ENCODE measurements around the gene LYRM2. TPM values are rescaled to one million over a fixed set of nuclear protein-coding genes. Genes with fewer than 3 reads are reported as not detected.

LYRM2 gene
- total and polyA plus RNA-seq, 9 of the 15 experiments (the other 6 are each of a cell fraction or from before 2014, with no cell fraction given) = 13.9 to 115 (median 42.9) TPM

DNA sequence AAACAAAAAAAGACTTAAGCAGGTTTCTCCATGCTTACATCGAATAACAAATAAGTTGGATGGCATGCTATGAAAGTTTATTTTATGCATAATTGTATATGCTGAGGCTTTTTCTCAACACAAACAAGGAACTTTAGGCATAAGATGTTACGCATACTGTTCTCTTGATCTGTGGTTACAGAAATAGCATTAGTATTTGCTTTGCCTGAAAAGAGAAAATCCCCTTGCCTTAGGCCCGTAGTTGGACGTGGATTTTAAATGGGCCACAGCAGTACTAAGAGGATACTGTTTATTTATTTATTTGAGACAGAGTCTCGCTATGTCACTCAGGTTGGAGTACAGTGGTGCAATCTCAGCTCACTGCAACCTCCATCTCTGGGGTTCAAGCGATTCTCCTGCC is 19.0 kb downstream of the LYRM2 start:
- no peaks in the 10 kb centered on the region for H3K79me2 ChIP-seq (ENCODE audit: control insufficient read depth, insufficient read depth, low read length)
- DNase-seq (ENCODE audit: extremely low read depth in 1 of 4, low spot score in 3 of 4) = no peak
- ChIA-PET POLR2A (no interaction called here), CTCF (ENCODE audit: low intra/inter-chr PET ratio) (no interaction called here)
- H3K36me3 ChIP-seq (ENCODE audit: control insufficient read depth, insufficient read depth, low read length) = no peaks in the 10 kb centered on the region
- no peaks in the 10 kb centered on the region; the same call in 1 of the 2 replicates for H4K20me1 ChIP-seq (replicated peaks; ENCODE audit: control insufficient read depth, insufficient read depth, low read length)
- no peak for ATAC-seq
- no peak for FAIRE-seq
- H3K9me3 ChIP-seq (replicated peaks; ENCODE audit: control insufficient read depth, insufficient read depth, low read depth, low read length) = no peaks in the 10 kb centered on the region
- 0 out of 5 replicates have a peak, but pooled peaks cover 0 to 3% of the 10 kb centered on the region in 2 experiments for H3K4me1 ChIP-seq (replicated peaks in 1 of 2; ENCODE audit: control insufficient read depth in 2 of 2, insufficient read depth in 2 of 2, low read length in 2 of 2)
- intact Hi-C loops (cut with micrococcal nuclease) (no loop called here), in situ Hi-C loops (cut with MboI) (loop anchor here (25.0 kb wide), 1 partner anchor 632 kb away; no protein-coding TSS in a partner anchor)
- no peak overlapping the region for H2AFZ ChIP-seq (ENCODE audit: low read depth, low read length)
- H3K27ac ChIP-seq (ENCODE audit: extremely low read depth, low read depth, low read length) = no peak overlapping the region
- peaks cover 22 to 54% of the 10 kb centered on the region in 2 experiments for H3K27me3 ChIP-seq (ENCODE audit: control insufficient read depth in 2 of 2, insufficient read depth in 2 of 2, low read length in 2 of 2)
- no TSS peak for BruUV-seq (replicated peaks)
- WGBS (ENCODE audit: insufficient coverage, low coverage, missing lambda C conversion rate) = 11% methylated on average over 6 of the region's 6 CpGs
- no peaks in the 10 kb centered on the region for H3K9me1 ChIP-seq (ENCODE audit: control insufficient read depth, insufficient read depth, low read length)
- no peak overlapping the region for H3K4me2 ChIP-seq (ENCODE audit: insufficient read depth, low read length)
- H3K4me3 ChIP-seq = no peak overlapping the region
- no peak overlapping the region for H3K9ac ChIP-seq (ENCODE audit: insufficient read depth in 1 of 2, low read depth in 2 of 2, low read length in 2 of 2)
- TF ChIP-seq JUNB (CRISPR knock-in tag; conservative IDR thresholded peaks at IDR 0.05) (no peak), ZNF668 (CRISPR knock-in tag; IDR thresholded peaks at IDR 0.05) (no peak), ZNF324 (CRISPR knock-in tag; IDR thresholded peaks at IDR 0.05) (no peak), ZFP30 (CRISPR knock-in tag; IDR thresholded peaks at IDR 0.05; ENCODE audit: borderline replicate concordance) (no peak), ZNF174 (CRISPR knock-in tag; IDR thresholded peaks at IDR 0.05) (no peak), FIP1L1 (IDR thresholded peaks at IDR 0.05; ENCODE audit: low read depth, low read length, poor library complexity, severe bottlenecking) (no peak)
- TF ChIP-seq, protein P1, sequence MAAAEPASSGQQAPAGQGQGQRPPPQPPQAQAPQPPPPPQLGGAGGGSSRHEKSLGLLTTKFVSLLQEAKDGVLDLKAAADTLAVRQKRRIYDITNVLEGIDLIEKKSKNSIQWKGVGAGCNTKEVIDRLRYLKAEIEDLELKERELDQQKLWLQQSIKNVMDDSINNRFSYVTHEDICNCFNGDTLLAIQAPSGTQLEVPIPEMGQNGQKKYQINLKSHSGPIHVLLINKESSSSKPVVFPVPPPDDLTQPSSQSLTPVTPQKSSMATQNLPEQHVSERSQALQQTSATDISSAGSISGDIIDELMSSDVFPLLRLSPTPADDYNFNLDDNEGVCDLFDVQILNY (CRISPR knock-in tag; IDR thresholded peaks at IDR 0.05) = no peak
- TF ChIP-seq, protein P2, sequence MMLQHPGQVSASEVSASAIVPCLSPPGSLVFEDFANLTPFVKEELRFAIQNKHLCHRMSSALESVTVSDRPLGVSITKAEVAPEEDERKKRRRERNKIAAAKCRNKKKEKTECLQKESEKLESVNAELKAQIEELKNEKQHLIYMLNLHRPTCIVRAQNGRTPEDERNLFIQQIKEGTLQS (IDR thresholded peaks at IDR 0.05) = no peak
- TF ChIP-seq, protein P2 (CRISPR knock-in tag; conservative IDR thresholded peaks at IDR 0.05) = no peak
- TF ChIP-seq, protein P3, sequence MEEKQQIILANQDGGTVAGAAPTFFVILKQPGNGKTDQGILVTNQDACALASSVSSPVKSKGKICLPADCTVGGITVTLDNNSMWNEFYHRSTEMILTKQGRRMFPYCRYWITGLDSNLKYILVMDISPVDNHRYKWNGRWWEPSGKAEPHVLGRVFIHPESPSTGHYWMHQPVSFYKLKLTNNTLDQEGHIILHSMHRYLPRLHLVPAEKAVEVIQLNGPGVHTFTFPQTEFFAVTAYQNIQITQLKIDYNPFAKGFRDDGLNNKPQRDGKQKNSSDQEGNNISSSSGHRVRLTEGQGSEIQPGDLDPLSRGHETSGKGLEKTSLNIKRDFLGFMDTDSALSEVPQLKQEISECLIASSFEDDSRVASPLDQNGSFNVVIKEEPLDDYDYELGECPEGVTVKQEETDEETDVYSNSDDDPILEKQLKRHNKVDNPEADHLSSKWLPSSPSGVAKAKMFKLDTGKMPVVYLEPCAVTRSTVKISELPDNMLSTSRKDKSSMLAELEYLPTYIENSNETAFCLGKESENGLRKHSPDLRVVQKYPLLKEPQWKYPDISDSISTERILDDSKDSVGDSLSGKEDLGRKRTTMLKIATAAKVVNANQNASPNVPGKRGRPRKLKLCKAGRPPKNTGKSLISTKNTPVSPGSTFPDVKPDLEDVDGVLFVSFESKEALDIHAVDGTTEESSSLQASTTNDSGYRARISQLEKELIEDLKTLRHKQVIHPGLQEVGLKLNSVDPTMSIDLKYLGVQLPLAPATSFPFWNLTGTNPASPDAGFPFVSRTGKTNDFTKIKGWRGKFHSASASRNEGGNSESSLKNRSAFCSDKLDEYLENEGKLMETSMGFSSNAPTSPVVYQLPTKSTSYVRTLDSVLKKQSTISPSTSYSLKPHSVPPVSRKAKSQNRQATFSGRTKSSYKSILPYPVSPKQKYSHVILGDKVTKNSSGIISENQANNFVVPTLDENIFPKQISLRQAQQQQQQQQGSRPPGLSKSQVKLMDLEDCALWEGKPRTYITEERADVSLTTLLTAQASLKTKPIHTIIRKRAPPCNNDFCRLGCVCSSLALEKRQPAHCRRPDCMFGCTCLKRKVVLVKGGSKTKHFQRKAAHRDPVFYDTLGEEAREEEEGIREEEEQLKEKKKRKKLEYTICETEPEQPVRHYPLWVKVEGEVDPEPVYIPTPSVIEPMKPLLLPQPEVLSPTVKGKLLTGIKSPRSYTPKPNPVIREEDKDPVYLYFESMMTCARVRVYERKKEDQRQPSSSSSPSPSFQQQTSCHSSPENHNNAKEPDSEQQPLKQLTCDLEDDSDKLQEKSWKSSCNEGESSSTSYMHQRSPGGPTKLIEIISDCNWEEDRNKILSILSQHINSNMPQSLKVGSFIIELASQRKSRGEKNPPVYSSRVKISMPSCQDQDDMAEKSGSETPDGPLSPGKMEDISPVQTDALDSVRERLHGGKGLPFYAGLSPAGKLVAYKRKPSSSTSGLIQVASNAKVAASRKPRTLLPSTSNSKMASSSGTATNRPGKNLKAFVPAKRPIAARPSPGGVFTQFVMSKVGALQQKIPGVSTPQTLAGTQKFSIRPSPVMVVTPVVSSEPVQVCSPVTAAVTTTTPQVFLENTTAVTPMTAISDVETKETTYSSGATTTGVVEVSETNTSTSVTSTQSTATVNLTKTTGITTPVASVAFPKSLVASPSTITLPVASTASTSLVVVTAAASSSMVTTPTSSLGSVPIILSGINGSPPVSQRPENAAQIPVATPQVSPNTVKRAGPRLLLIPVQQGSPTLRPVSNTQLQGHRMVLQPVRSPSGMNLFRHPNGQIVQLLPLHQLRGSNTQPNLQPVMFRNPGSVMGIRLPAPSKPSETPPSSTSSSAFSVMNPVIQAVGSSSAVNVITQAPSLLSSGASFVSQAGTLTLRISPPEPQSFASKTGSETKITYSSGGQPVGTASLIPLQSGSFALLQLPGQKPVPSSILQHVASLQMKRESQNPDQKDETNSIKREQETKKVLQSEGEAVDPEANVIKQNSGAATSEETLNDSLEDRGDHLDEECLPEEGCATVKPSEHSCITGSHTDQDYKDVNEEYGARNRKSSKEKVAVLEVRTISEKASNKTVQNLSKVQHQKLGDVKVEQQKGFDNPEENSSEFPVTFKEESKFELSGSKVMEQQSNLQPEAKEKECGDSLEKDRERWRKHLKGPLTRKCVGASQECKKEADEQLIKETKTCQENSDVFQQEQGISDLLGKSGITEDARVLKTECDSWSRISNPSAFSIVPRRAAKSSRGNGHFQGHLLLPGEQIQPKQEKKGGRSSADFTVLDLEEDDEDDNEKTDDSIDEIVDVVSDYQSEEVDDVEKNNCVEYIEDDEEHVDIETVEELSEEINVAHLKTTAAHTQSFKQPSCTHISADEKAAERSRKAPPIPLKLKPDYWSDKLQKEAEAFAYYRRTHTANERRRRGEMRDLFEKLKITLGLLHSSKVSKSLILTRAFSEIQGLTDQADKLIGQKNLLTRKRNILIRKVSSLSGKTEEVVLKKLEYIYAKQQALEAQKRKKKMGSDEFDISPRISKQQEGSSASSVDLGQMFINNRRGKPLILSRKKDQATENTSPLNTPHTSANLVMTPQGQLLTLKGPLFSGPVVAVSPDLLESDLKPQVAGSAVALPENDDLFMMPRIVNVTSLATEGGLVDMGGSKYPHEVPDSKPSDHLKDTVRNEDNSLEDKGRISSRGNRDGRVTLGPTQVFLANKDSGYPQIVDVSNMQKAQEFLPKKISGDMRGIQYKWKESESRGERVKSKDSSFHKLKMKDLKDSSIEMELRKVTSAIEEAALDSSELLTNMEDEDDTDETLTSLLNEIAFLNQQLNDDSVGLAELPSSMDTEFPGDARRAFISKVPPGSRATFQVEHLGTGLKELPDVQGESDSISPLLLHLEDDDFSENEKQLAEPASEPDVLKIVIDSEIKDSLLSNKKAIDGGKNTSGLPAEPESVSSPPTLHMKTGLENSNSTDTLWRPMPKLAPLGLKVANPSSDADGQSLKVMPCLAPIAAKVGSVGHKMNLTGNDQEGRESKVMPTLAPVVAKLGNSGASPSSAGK (IDR thresholded peaks at IDR 0.05) = no peak

Data from K562 (cell line).